UCSD-AML1 (cell line): Measurements from ENCODE around the gene MORN5.
A peak's percentile ranks its signal among the peaks of the same experiment; 100 is the strongest.

ENCODE experiments used
- DNase-seq: peaks from one replicate; lab custom pipeline; 2025; ENCODE audit not compliant: unreplicated experiment; lab: John Stamatoyannopoulos, UW

The MORN5 gene

GRCh38 chr9:122213589-122214413, 54.1 kb downstream of the MORN5 start:
- no peak for DNase-seq

- no peak for DNase-seq
Observed at GRCh38 chr9:122214507-122214906, 54.8 kb downstream of the MORN5 start.

GRCh38 chr9:122215663-122216062, 56.0 kb downstream of the MORN5 start:
- no peak for DNase-seq

DNA sequence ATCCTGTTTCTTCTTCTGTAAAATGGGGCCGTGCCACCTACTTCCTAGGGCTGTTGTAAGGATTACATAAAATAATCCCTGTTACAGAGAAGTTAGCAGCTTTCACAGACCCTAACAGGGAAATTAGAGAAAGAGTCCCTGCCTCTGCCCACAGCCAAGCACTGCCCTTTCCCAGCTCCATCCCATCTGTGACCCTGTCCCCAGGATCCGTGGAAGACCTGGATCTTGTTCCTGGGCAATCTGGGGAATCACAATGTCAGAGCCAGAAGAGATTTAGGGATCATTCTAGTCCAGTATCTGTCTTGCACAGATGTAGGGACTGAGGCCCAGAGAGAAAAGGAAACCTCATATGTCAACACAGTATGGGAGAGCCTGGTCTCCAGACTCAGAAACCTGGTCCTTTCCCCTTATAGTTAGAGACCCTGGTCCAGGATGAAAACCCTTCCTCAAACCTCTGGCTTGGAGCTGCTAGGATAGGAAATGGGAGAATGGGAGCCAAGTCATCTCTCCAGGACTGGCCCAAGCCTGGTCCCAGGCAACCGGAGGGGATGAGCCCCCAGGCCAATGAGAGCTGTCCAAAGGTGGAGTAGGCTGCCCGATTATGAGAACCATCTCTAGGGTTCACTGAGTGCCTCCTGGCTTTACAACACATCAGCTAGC, 56.6 kb downstream of the MORN5 start:
- no peak for DNase-seq

GRCh38 chr9:122216798-122217418, 57.2 kb downstream of the MORN5 start:
- no peak for DNase-seq

DNA sequence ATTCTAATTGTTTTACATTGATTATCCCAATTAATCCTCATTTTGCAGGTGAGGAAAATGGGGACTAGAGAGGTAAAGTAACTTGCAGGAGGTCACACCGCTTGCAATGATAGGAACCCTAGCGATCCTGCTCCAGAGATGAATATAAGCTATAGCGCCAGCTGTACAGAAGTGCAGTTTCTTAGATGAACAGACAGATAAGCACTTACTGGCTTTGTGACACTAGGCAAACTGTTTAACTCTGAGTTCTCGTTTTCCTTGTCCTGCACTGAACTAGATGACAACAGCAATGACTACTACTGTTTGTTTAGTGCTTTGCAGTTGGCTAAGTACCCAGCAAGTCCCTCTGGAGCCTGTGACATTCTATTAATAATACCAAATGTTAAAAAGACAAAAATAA, 57.9 kb downstream of the MORN5 start:
- no peak for DNase-seq

DNA sequence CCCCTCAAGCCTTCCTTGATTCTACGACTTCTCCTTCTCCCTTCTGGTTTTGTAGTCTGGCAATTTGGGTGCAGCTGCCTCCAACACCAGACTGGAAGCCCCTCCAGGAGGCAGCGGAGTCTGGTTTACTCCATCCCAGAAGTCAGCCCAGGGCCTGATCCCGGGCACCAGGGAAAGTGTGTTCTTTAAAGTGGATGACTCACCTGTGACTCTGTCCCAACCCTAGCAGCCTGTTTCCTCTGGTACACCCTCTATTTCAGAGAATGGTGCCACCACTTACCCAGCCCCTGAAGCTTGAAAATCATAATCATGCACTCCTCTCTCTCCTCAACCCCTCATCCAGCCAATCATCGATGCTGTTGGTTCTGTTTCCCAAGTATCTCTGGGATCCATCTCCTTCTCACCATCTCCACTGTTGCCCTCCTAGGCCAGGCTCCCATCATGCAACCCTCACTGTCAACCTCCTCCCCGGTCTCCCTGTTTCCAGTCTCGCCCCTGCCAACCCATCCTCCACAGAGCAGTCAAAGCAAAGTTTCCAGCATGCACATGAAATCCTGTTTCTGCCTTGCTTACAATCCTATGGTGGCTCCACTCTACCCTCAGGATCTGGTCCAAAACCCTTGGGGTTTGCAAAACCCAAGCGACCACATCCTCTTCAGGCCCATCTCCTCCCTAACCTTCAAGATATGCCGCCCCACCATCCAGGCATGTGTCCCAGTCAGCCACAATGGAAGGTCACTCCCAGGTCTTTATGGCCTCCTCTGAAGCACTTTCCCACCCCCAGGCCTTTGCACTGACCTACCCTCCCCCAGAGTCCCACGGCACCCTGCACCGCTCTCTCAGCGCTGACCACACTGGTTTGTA, 58.6 kb downstream of the MORN5 start:
- DNase-seq, result peak; percentile 63

DNA sequence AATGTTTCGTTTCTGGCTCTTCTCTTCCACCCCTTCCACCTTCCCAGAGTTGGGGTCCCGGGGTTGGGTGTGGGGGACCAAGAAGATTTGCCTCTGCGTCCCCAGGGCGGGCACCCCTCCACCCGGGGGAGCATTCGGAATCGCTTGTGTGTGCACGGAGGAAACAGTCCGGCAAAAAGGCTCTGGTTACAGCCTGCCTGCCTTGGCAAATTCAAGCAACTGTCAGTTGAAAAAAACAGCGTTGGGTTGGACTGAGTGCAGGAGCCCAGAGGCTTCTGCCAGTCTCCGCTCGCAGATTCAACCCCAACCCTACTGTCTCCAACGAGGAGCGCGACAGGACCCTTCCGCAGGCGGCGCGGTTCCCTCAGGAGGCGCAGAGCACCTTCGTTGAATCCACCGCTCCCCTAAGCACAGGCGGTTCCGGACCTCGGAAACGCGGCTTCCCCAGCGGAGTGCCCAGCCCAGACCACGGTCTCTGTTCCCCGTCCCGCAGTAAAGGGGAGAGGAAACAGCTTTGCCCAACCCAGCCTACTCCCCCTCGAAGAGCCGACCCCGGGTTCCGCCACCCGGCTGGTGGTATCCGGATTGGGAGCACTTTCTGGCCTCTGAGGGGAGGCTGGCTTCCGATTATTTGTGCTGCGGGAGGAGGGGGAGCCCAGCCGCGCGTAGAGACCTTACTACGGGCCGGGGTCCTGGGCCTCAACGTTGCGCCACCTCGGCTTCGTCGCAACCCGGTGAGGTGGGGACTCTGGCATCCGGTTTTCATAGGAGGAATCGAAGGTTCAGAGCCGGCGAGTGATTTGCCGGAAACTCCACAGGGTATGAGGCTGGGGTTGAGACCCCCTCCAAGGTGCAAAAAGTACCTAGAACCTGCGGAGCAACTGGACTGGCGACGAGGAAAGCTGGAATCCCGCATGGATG, 59.5 kb downstream of the MORN5 start:
- peak; percentile 90 for DNase-seq

GRCh38 chr9:122219856-122220672, 60.4 kb downstream of the MORN5 start:
- DNase-seq, result no peak

GRCh38 chr9:122220673-122221182, 61.0 kb downstream of the MORN5 start:
- DNase-seq, result no peak

GRCh38 chr9:122221183-122221811, 61.6 kb downstream of the MORN5 start:
- DNase-seq, result no peak

GRCh38 chr9:122222791-122223190, 63.1 kb downstream of the MORN5 start:
- DNase-seq, result peak; percentile 38

GRCh38 chr9:122223435-122223834, 63.7 kb downstream of the MORN5 start:
- no peak for DNase-seq

DNA sequence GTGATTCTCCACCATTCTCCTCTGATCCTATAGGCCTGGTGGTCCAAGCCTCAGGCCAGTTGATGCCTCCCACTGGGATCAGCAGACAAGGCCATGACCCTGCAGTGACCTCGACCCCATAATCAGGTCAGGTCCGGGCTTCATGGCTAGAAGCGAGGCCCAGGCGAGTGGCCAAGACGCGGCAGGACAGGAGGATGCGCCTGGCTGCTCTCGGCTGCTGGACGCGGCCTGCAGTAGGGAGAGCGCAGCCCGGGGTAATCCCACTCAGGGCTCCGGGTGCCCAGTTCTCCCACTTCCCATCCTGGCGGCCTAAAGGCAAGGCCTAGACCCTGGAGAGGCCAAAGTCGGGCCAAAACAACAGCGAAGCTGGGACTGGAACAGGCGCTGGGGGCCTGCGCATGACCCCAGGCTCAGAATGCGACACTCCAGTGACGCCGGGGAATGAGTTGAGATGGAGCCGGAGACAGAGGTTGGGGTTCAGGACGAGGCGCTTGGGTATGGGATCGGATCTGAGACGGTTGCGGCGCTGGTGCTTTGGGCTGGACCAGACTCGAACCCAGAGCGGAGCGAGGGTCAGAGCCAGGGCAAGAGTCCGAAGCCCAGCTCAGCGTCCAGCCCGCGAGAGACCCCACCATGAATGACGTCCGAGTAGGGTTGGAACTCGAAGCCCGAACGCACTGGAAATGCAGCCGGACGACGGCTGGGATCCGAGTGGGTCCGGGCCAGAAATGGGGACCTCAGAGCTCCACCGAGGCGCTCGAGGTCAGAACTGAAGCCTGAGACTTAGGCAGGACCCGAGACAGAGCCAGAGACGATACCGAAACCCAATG, 65.8 kb downstream of the MORN5 start:
- DNase-seq, result no peak

- DNase-seq, result no peak
Observed at GRCh38 chr9:122226142-122226757, 66.5 kb downstream of the MORN5 start.

DNA sequence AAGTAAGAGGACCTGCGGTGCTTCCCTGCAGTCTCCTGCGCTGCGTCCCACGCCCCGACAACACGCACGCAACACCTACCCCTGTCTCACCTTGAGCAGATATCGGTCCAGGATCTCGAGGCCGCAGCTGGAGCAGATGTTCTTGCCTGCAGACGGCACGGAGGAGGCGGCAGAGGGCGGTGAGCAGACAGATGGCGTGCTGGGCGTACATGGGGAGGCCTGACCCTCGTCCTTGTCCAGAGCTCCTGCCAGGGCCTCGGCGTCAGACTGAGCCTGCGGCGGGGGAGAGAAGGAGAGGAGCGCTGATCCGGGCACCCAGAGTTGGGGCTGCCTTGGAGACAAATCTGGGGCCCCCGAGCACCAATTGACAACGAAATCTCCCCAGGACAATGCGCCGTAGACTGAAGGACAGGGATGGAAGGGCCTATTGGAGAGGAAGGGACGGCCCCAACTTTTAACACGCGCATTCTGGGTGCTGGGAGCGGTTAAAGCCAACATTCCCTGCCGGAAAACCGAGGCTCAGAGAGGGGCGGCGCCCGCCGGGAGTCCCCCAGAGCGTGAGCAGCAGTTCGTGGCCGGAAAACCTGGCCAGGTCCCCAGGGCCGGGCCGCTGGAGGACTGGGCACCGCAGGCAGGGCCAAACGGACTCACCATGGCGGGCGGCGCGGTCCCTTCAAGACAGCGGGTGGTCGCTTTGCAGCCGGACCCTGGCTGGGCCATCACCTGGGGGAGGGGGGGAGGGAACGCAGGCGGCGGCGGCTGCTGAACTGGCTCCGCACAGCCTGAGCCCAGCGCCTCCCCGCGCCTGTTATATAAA, 67.3 kb downstream of the MORN5 start:
- DNase-seq, result no peak

DNA sequence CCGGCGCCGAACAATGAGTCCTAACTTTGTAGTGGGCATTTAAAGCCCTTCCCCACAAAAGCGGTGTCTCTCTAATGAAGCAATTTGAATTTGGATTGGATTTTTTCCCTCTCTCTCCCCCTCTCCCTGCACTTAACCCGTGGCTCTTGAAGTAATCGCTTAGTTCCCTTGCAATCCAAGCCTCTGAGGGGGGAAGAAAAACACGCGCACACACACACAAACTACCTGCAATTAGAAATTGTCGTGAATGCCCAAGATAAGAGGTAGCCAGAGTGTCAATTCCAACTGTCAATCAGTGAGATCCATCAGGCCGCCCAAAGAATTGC, 67.8 kb downstream of the MORN5 start:
- DNase-seq, result no peak
